GM23338 (cell line): ENCODE measurements around the gene FETUB.

Experiments used
- EZH2 ChIP-seq: fragments of 200-600 bp; sonication (generic); IDR thresholded peaks from one replicate; pipeline ENCODE4 v1.8.0; 2017; ENCODE audit warnings: antibody characterized with exemption, mild to moderate bottlenecking, low read depth; ENCODE audit not compliant: unreplicated experiment
- POLR2AphosphoS5 ChIP-seq: IDR thresholded peaks from 2 replicates; pipeline ENCODE4 v1.6.1; 2016; ENCODE audit warnings: antibody characterized with exemption, low read depth
- TF ChIP-seq, protein P1 (sequence below), 2 experiments: fragments of 200-600 bp in 1 of 2; sonication (generic) in 1 of 2; conservative IDR thresholded peaks; 2 replicates each; pipeline versions ENCODE4 v1.5.1 to v1.6.1; 2016 to 2017; ENCODE audit warnings: antibody characterized with exemption in 2 of 2, low read depth in 2 of 2, mild to moderate bottlenecking in 2 of 2, moderate library complexity in 1 of 2

DNA sequence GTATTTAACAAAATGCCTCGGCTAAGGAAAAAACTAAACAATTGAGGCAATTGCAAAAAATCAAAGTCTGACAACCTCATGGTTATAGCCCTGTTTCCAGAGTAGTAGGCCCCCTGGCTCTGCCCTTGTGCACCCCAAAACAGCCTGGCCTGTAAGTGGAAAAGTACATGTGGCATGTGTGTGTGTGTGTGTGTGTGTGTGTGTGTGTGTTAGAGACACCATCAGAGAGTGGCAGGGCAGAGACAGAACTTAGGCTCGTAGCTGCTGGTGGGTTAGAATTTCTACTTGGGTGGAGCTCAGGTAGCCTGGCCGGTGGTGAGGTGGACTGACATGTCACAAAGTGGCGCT is 41.4 kb upstream of the FETUB start:
- TF ChIP-seq, protein P1, sequence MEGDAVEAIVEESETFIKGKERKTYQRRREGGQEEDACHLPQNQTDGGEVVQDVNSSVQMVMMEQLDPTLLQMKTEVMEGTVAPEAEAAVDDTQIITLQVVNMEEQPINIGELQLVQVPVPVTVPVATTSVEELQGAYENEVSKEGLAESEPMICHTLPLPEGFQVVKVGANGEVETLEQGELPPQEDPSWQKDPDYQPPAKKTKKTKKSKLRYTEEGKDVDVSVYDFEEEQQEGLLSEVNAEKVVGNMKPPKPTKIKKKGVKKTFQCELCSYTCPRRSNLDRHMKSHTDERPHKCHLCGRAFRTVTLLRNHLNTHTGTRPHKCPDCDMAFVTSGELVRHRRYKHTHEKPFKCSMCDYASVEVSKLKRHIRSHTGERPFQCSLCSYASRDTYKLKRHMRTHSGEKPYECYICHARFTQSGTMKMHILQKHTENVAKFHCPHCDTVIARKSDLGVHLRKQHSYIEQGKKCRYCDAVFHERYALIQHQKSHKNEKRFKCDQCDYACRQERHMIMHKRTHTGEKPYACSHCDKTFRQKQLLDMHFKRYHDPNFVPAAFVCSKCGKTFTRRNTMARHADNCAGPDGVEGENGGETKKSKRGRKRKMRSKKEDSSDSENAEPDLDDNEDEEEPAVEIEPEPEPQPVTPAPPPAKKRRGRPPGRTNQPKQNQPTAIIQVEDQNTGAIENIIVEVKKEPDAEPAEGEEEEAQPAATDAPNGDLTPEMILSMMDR (conservative IDR thresholded peaks at IDR 0.05; ENCODE audit: low read depth in 2 of 2): no peak
- TF ChIP-seq EZH2 (no peak), POLR2AphosphoS5 (no peak)
